ENCODE results near the gene GNAQ. TPM values are rescaled to one million over a fixed set of nuclear protein-coding genes. Genes with fewer than 3 reads are reported as not detected.

GNAQ gene
- total and polyA plus RNA-seq, 3 donors from 2014 or later: 23.5 to 42.9 (median 39.4) TPM

GRCh38 chr9:78014776-78015175, 16.8 kb downstream of the GNAQ start:
- Histone ChIP-seq H3K36me3 (ENCODE audit: low read depth, missing control alignments) (no peaks in the 10 kb centered on the region), H3K9me3 (no peaks in the 10 kb centered on the region), H3K27me3 (no peaks in the 10 kb centered on the region), H3K4me1 (peaks cover 8% of the 10 kb centered on the region), H3K4me3 (no peak overlapping the region), H3K27ac (no peak overlapping the region)
- intact Hi-C loops (cut with DNase I; ENCODE audit: low total_unique reads): no loop called here
- DNase-seq: no peak
- WGBS, 2 donors: 87 to 91% methylated on average over 6 of the region's 6 CpGs
- TF ChIP-seq POLR2A (IDR thresholded peaks at IDR 0.05) (no peak), CTCF (IDR thresholded peaks at IDR 0.05) (no peak)

GRCh38 chr9:78013934-78014333, 17.7 kb downstream of the GNAQ start:
- Histone ChIP-seq H3K27ac (no peak overlapping the region), H3K4me1 (peaks cover 8% of the 10 kb centered on the region)
- 84 to 94% methylated on average over 1 of the region's 1 CpG for WGBS, 2 donors

GRCh38 chr9:78011049-78011448, 20.6 kb downstream of the GNAQ start:
- no peak for TF ChIP-seq CTCF (IDR thresholded peaks at IDR 0.05)
- TF ChIP-seq POLR2A (IDR thresholded peaks at IDR 0.05): no peak
- Histone ChIP-seq H3K9me3 (no peaks in the 10 kb centered on the region), H3K4me1 (peaks cover 20% of the 10 kb centered on the region), H3K27ac (no peak overlapping the region), H3K36me3 (ENCODE audit: low read depth, missing control alignments) (no peaks in the 10 kb centered on the region), H3K4me3 (no peak overlapping the region), H3K27me3 (no peaks in the 10 kb centered on the region)
- intact Hi-C loops (cut with DNase I; ENCODE audit: low total_unique reads): no loop called here
- DNase-seq: no peak

More at GRCh38 chr9:78013934-78014333, 17.7 kb downstream of the GNAQ start:
- Histone ChIP-seq H3K36me3 (ENCODE audit: low read depth, missing control alignments) (no peaks in the 10 kb centered on the region), H3K4me3 (no peak overlapping the region), H3K9me3 (no peaks in the 10 kb centered on the region), H3K27me3 (no peaks in the 10 kb centered on the region)
- DNase-seq: no peak
- intact Hi-C loops (cut with DNase I; ENCODE audit: low total_unique reads): no loop called here
- no peak for TF ChIP-seq CTCF (IDR thresholded peaks at IDR 0.05)
- no peak for TF ChIP-seq POLR2A (IDR thresholded peaks at IDR 0.05)

- Histone ChIP-seq H3K4me1 (peaks cover 22% of the 10 kb centered on the region), H3K9me3 (no peaks in the 10 kb centered on the region), H3K36me3 (ENCODE audit: low read depth, missing control alignments) (no peaks in the 10 kb centered on the region), H3K27me3 (no peaks in the 10 kb centered on the region), H3K27ac (no peak overlapping the region), H3K4me3 (no peak overlapping the region)
- 64 to 67% methylated on average over 5 of the region's 5 CpGs for WGBS, 2 donors
- intact Hi-C loops (cut with DNase I; ENCODE audit: low total_unique reads): no loop called here
- DNase-seq: no peak
- TF ChIP-seq CTCF (IDR thresholded peaks at IDR 0.05) (no peak), POLR2A (IDR thresholded peaks at IDR 0.05) (no peak)
These were observed 21.2 kb downstream of the GNAQ start for GRCh38 chr9:78010445-78010844.

GRCh38 chr9:78009186-78009585, 22.4 kb downstream of the GNAQ start:
- H3K36me3 ChIP-seq (ENCODE audit: low read depth, missing control alignments): no peaks in the 10 kb centered on the region
- H3K9me3 ChIP-seq: no peaks in the 10 kb centered on the region
- DNase-seq: no peak
- H3K4me3 ChIP-seq: no peak overlapping the region
- 85 to 90% methylated on average over 4 of the region's 4 CpGs for WGBS, 2 donors
- H3K27me3 ChIP-seq: no peaks in the 10 kb centered on the region
- intact Hi-C loops (cut with DNase I; ENCODE audit: low total_unique reads): no loop called here
- no peak overlapping the region for H3K27ac ChIP-seq
- TF ChIP-seq POLR2A (IDR thresholded peaks at IDR 0.05): no peak
- TF ChIP-seq CTCF (IDR thresholded peaks at IDR 0.05): no peak
- H3K4me1 ChIP-seq: peaks cover 22% of the 10 kb centered on the region

Measured in testis (tissue), 3 donors.